HepG2 (cell line): ENCODE results near the gene LRRC45. TPM values are rescaled to one million over a fixed set of nuclear protein-coding genes. Genes with fewer than 3 reads are reported as not detected.

Source experiments
- HOXA9 ChIP-seq: sonication (generic); formaldehyde crosslinking; IDR thresholded peaks from 2 replicates; pipeline ENCODE4 v1.8.1; 2022; ENCODE audit warnings: missing genetic modification reagents, mild to moderate bottlenecking, moderate library complexity, borderline replicate concordance
- NONO ChIP-seq, 2 experiments: fragments of 450-650 bp in 1 of 2; sonication (generic) in 1 of 2; formaldehyde crosslinking in 1 of 2; IDR thresholded peaks in 1 of 2; conservative IDR thresholded peaks in 1 of 2; 2 replicates each; pipeline versions ENCODE4 v1.6.1 to v1.8.0; 2017 to 2022; ENCODE audit warnings: mild to moderate bottlenecking in 1 of 2, missing genetic modification reagents in 1 of 2, moderate library complexity in 1 of 2
- NRL ChIP-seq: sonication (generic); formaldehyde crosslinking; IDR thresholded peaks from 2 replicates; pipeline ENCODE4 v1.5.0; 2020; ENCODE audit warnings: missing genetic modification reagents, mild to moderate bottlenecking, moderate library complexity, borderline replicate concordance
- PLRG1 ChIP-seq: fragments of 450-650 bp; conservative IDR thresholded peaks from 2 replicates; pipeline ENCODE4 v1.6.1; 2016
- RBM22 ChIP-seq: fragments of 200-400 bp; formaldehyde crosslinking; optimal IDR thresholded peaks from 2 replicates; pipeline ENCODE3; 2017; ENCODE audit warnings: mild to moderate bottlenecking, low read length, moderate library complexity
- SMAD3 ChIP-seq: sonication (generic); formaldehyde crosslinking; IDR thresholded peaks from 2 replicates; pipeline ENCODE4 v1.4.0; 2020; ENCODE audit warnings: missing genetic modification reagents
- SMARCC2 ChIP-seq: fragments of 450-650 bp; IDR thresholded peaks from 2 replicates; pipeline ENCODE4 v1.6.1; 2017; ENCODE audit warnings: antibody characterized with exemption, mild to moderate bottlenecking
- SP140L ChIP-seq: sonication (generic); formaldehyde crosslinking; IDR thresholded peaks from 2 replicates; pipeline ENCODE4 v1.4.0; 2020; ENCODE audit warnings: missing genetic modification reagents, borderline replicate concordance
- SRSF1 ChIP-seq: fragments of 200-400 bp; formaldehyde crosslinking; optimal IDR thresholded peaks from 2 replicates; pipeline ENCODE3; 2017; ENCODE audit warnings: mild to moderate bottlenecking, low read depth, low read length, moderate library complexity
- THAP11 ChIP-seq: IDR thresholded peaks from 2 replicates; pipeline ENCODE4 v1.6.1; 2016; ENCODE audit warnings: missing biosample characterization, missing genetic modification reagents
- YEATS2 ChIP-seq: sonication (generic); formaldehyde crosslinking; IDR thresholded peaks from 2 replicates; pipeline ENCODE4 v1.4.0; 2020; ENCODE audit warnings: missing genetic modification reagents, borderline replicate concordance
- ZNF460 ChIP-seq: sonication (generic); formaldehyde crosslinking; IDR thresholded peaks from 2 replicates; pipeline ENCODE4 v1.5.1; 2020; ENCODE audit warnings: missing genetic modification reagents, mild to moderate bottlenecking, borderline replicate concordance
- ZNF468 ChIP-seq: sonication (generic); formaldehyde crosslinking; IDR thresholded peaks from 2 replicates; pipeline ENCODE4 v1.8.0; 2022; ENCODE audit warnings: mild to moderate bottlenecking, moderate library complexity, missing genetic modification reagents
- ZNF776 ChIP-seq: sonication (generic); formaldehyde crosslinking; IDR thresholded peaks from 2 replicates; pipeline ENCODE4 v1.4.0; 2020; ENCODE audit warnings: mild to moderate bottlenecking, missing genetic modification reagents
- ZNF792 ChIP-seq: IDR thresholded peaks from 2 replicates; pipeline ENCODE4 v1.6.1; 2016
- polyA plus RNA-seq, 8 experiments: library from polyadenylated mRNA; depleted of rRNA in 3 of 8; stranded (reverse) in 7 of 8; unstranded in 1 of 8; fragments of >200 nt; fragmentation: Illumina TruSeq in 4 of 8; extraction: Trizol in 4 of 8; gene quantifications; 2 replicates each; pipeline versions ENCODE4 v1.2.1 to v1.2.3, GENCODE V29; 2011 to 2016; ENCODE audit warnings: low read depth in 4 of 8, missing spikeins in 1 of 8, mixed read lengths in 1 of 8; ENCODE audit not compliant: insufficient read depth in 1 of 8
- total RNA-seq, 5 experiments: library from RNA; depleted of rRNA; stranded (reverse); fragments of >200 nt; fragmentation: Illumina TruSeq; extraction: Trizol; gene quantifications; 2 replicates each; pipeline ENCODE4 v1.2.3, GENCODE V29; 2016; ENCODE audit warnings: low read depth in 1 of 5
- TF ChIP-seq, protein P1 (sequence below): IDR thresholded peaks from 2 replicates; pipeline ENCODE4 v1.6.1; 2018; ENCODE audit warnings: missing genetic modification reagents
- TF ChIP-seq, protein P2 (sequence below): sonication (generic); formaldehyde crosslinking; IDR thresholded peaks from 2 replicates; pipeline ENCODE4 v1.8.0; 2022; ENCODE audit warnings: missing genetic modification reagents, low read depth, mild to moderate bottlenecking, borderline replicate concordance
- TF ChIP-seq, protein P3 (sequence below): sonication (generic); formaldehyde crosslinking; IDR thresholded peaks from 2 replicates; pipeline ENCODE4 v1.5.0; 2020; ENCODE audit warnings: mild to moderate bottlenecking, missing genetic modification reagents, moderate library complexity
- TF ChIP-seq, protein P4 (sequence below): sonication (generic); formaldehyde crosslinking; IDR thresholded peaks from 2 replicates; pipeline ENCODE4 v1.4.0; 2020; ENCODE audit warnings: missing genetic modification reagents

The LRRC45 gene
- total and polyA plus RNA-seq, 2 of the 13 experiments (the other 11 are each of a cell fraction or from before 2014, with no cell fraction given): 11.6 to 48.1 TPM

DNA sequence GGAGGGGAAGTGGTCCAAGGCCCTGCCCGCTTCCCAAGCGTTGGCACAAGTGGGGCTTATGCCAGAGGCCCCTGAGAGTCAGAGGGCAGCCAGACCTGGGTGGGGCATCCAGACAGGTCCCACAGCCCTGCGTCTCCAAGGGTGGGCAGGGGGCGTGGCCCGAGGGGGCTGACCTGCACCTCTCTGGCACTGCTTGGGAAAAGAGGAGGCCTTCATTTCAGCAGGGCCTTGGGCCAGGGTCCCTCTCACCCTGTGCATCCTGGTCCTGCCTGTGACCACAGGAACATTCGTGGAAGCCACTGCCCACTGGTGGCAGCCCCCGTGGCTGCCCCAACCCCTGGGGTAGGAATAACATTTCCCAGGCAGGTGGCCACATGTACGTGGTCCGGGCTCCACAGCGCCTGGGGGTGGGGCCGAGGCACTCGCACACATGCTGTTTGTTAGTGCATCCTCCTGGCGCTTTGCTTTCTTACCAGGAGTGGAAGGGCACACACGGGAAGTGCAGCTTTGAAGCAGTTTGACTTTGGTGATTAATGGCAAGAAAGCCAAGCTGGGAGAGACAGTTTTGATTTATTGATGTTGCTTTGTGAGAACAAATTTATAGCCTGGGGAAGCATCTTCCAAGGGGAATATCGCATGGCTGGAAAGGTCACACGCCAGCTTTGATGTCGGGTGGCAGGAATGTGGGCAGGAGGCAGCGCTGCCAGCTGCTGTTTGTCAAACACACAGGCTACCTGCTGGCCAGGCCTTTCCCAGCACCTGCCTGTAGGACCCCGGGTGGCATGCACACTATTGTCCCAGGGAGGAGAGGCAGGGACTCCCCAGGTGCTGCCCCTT is 4.7 kb upstream of the LRRC45 start (continued):
- TF ChIP-seq NONO (IDR thresholded peaks at IDR 0.05): no peak
- peak; percentile 54; the same call in 1 of the 2 replicates for TF ChIP-seq NONO (CRISPR knock-in tag; conservative IDR thresholded peaks at IDR 0.05)
- 0 out of 2 replicates have a peak, but pooled peaks have one; percentile 28 for TF ChIP-seq SMAD3 (CRISPR knock-in tag)
- TF ChIP-seq, protein P1, sequence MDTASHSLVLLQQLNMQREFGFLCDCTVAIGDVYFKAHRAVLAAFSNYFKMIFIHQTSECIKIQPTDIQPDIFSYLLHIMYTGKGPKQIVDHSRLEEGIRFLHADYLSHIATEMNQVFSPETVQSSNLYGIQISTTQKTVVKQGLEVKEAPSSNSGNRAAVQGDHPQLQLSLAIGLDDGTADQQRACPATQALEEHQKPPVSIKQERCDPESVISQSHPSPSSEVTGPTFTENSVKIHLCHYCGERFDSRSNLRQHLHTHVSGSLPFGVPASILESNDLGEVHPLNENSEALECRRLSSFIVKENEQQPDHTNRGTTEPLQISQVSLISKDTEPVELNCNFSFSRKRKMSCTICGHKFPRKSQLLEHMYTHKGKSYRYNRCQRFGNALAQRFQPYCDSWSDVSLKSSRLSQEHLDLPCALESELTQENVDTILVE (CRISPR knock-in tag): no peak
- no peak for TF ChIP-seq HOXA9 (CRISPR knock-in tag)
- TF ChIP-seq THAP11 (CRISPR knock-in tag): peak; percentile 4; the same call in 1 of the 2 replicates
- TF ChIP-seq ZNF460: no peak
- TF ChIP-seq, protein P2, sequence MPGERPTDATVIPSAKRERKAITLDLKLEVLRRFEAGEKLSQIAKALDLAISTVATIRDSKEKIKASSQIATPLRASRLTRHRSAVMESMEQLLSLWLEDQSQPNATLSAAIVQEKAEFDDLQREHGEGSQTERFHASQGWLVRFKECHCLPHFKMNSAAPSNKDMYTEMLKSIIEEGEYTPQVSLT: no peak
- no peak for TF ChIP-seq ZNF468 (CRISPR knock-in tag)
- TF ChIP-seq YEATS2 (CRISPR knock-in tag): 0 out of 2 replicates have a peak, but pooled peaks have one; percentile 11
- TF ChIP-seq SRSF1: peak; percentile 33
- TF ChIP-seq RBM22: peak; percentile 94
- no peak for TF ChIP-seq NRL
- no peak for TF ChIP-seq SP140L
- TF ChIP-seq SMARCC2: no peak
- TF ChIP-seq, protein P3, sequence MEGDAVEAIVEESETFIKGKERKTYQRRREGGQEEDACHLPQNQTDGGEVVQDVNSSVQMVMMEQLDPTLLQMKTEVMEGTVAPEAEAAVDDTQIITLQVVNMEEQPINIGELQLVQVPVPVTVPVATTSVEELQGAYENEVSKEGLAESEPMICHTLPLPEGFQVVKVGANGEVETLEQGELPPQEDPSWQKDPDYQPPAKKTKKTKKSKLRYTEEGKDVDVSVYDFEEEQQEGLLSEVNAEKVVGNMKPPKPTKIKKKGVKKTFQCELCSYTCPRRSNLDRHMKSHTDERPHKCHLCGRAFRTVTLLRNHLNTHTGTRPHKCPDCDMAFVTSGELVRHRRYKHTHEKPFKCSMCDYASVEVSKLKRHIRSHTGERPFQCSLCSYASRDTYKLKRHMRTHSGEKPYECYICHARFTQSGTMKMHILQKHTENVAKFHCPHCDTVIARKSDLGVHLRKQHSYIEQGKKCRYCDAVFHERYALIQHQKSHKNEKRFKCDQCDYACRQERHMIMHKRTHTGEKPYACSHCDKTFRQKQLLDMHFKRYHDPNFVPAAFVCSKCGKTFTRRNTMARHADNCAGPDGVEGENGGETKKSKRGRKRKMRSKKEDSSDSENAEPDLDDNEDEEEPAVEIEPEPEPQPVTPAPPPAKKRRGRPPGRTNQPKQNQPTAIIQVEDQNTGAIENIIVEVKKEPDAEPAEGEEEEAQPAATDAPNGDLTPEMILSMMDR (CRISPR knock-in tag): peak; percentile 57
- TF ChIP-seq, protein P4, sequence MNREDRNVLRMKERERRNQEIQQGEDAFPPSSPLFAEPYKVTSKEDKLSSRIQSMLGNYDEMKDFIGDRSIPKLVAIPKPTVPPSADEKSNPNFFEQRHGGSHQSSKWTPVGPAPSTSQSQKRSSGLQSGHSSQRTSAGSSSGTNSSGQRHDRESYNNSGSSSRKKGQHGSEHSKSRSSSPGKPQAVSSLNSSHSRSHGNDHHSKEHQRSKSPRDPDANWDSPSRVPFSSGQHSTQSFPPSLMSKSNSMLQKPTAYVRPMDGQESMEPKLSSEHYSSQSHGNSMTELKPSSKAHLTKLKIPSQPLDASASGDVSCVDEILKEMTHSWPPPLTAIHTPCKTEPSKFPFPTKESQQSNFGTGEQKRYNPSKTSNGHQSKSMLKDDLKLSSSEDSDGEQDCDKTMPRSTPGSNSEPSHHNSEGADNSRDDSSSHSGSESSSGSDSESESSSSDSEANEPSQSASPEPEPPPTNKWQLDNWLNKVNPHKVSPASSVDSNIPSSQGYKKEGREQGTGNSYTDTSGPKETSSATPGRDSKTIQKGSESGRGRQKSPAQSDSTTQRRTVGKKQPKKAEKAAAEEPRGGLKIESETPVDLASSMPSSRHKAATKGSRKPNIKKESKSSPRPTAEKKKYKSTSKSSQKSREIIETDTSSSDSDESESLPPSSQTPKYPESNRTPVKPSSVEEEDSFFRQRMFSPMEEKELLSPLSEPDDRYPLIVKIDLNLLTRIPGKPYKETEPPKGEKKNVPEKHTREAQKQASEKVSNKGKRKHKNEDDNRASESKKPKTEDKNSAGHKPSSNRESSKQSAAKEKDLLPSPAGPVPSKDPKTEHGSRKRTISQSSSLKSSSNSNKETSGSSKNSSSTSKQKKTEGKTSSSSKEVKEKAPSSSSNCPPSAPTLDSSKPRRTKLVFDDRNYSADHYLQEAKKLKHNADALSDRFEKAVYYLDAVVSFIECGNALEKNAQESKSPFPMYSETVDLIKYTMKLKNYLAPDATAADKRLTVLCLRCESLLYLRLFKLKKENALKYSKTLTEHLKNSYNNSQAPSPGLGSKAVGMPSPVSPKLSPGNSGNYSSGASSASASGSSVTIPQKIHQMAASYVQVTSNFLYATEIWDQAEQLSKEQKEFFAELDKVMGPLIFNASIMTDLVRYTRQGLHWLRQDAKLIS (CRISPR knock-in tag): peak; percentile 54; the same call in 1 of the 2 replicates
- TF ChIP-seq ZNF792 (CRISPR knock-in tag): no peak
- TF ChIP-seq PLRG1: no peak
- TF ChIP-seq ZNF776: no peak
